ACHN (cell line): Measurements from ENCODE around the gene SLC16A13.

ENCODE experiments used
- DNase-seq: peaks from one replicate; pipeline ENCODE4 v3.0.0-alpha.2; 2015
- in situ Hi-C: cut with HindIII; loops from 2 replicates; pipeline ENCODE4 v1.10.0; 2017; ENCODE audit warnings: low sequenced_read_pairs, low pct_ligation_motif_present, low pct_unique_long_range_greater_than_20kb

The SLC16A13 gene

DNA sequence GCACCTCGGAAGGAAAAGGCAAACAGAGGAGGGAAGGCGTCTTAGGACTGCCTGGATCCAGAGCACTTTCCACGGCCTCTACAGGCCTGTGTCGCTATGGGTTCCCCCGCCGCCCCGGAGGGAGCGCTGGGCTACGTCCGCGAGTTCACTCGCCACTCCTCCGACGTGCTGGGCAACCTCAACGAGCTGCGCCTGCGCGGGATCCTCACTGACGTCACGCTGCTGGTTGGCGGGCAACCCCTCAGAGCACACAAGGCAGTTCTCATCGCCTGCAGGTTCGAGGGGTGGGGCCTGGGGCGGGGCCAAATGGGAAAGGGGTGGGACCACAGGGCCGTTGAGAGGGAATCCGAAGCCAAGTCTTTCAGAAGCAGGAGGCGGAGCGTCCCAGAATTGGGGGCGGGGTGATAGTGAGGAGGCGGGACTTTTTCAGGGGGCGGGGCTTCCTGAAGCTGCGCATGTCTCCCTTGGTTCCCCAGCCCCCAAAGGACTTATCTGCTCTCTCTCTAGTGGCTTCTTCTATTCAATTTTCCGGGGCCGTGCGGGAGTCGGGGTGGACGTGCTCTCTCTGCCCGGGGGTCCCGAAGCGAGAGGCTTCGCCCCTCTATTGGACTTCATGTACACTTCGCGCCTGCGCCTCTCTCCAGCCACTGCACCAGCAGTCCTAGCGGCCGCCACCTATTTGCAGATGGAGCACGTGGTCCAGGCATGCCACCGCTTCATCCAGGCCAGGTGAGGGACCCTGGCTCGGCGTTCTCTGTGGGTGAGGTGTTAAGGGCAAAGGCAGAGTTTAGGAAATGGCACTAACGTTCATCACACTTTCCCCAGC lies 12.0 kb upstream of the SLC16A13 start:
- in situ Hi-C loops, result no loop called here
- no peak for DNase-seq

DNA sequence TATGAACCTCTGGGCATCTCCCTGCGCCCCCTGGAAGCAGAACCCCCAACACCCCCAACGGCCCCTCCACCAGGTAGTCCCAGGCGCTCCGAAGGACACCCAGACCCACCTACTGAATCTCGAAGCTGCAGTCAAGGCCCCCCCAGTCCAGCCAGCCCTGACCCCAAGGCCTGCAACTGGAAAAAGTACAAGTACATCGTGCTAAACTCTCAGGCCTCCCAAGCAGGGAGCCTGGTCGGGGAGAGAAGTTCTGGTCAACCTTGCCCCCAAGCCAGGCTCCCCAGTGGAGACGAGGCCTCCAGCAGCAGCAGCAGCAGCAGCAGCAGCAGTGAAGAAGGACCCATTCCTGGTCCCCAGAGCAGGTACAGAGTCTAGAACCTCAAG lies 11.4 kb upstream of the SLC16A13 start:
- in situ Hi-C loops, result no loop called here
- DNase-seq, result no peak

DNA sequence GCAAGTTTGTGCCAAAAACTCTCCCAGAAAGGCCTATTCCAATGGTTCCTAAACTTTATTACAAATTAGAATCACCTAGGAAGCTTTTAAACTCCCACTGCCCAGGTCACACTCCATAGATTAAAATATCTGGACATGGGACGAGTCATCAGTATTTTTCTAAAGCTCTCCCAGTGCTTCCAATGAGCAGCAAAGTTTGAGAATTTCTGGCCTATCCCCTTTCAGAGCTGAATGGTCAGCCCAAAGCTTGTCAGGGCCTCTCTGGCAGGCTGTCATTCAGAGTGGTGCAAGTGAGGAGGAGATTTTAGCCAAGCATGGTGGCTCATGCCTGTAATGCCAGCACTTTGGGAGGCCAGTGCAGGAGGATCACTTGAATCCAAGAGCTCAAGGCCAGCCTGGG lies 10.6 kb upstream of the SLC16A13 start:
- DNase-seq, result peak; percentile 60
- in situ Hi-C loops, result no loop called here

DNA sequence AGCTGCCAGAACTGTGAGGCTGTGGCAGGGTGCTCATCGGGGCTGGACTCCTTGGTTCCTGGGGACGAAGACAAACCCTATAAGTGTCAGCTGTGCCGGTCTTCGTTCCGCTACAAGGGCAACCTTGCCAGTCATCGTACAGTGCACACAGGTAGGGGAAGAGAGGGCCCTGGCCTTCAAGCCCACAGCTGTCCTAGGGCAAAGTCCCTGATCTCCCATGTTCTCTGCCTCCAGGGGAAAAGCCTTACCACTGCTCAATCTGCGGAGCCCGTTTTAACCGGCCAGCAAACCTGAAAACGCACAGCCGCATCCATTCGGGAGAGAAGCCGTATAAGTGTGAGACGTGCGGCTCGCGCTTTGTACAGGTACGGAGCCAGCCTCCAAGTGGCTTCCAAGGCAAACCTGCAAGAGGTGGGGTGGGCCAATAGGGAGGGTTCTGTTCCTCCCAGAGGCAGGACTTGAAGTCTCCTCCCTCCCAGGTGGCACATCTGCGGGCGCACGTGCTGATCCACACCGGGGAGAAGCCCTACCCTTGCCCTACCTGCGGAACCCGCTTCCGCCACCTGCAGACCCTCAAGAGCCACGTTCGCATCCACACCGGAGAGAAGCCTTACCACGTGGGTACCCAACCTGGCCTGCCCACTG lies 9.2 kb upstream of the SLC16A13 start:
- in situ Hi-C loops, result no loop called here
- no peak for DNase-seq

DNA sequence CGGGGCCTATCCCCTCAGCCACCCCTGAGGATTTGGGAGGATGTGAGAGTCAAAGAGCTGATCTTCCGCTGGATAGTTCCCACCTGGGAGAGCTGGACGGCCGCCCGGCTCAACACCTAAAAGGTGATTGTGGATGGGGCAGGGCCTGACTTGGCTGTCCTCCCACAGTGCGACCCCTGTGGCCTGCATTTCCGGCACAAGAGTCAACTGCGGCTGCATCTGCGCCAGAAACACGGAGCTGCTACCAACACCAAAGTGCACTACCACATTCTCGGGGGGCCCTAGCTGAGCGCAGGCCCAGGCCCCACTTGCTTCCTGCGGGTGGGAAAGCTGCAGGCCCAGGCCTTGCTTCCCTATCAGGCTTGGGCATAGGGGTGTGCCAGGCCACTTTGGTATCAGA lies 8.5 kb upstream of the SLC16A13 start:
- in situ Hi-C loops, result no loop called here

DNA sequence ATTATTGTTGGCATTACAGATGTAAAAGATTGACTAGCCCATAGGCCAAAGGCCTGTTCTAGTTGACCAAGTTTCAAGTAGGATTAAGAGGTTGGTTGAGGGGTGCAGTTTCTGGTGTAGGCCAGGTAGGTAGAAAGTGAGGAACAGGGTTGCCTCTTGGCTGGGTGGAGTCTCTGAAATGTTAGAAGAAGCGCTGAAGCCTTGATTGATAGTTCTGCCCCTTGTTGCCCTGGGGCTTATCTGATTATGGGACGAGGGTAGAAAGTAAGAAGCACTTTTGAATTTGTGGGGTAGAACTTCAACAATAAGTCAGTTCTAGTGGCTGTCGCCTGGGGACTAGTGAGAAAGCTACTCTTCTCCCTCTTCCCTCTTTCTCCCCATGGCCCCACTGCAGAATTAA lies 6.7 kb upstream of the SLC16A13 start:
- no peak for DNase-seq
- in situ Hi-C loops, result no loop called here

More for the DNA sequence above, 8.5 kb upstream of the SLC16A13 start:
- no peak for DNase-seq

DNA sequence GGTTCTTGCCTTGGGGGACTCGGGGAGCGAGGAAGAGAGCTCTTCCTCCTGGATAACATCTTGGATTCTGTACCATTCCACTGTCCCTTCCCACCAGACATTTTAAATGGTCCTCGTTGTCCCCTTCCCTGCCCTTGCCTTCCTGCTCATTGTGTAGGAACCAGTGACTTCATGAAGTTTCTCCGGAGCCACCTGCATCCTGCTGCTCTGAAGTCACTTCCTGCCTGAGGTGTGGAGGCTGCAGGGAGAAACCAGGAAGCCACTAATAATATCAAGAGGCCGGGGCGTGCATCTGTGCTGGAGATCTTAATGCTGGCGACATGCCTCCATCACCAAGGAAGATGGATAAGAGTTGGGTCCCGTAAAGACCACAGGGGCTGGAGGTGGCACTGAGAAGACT lies 6.2 kb upstream of the SLC16A13 start:
- in situ Hi-C loops, result no loop called here
- no peak for DNase-seq

DNA sequence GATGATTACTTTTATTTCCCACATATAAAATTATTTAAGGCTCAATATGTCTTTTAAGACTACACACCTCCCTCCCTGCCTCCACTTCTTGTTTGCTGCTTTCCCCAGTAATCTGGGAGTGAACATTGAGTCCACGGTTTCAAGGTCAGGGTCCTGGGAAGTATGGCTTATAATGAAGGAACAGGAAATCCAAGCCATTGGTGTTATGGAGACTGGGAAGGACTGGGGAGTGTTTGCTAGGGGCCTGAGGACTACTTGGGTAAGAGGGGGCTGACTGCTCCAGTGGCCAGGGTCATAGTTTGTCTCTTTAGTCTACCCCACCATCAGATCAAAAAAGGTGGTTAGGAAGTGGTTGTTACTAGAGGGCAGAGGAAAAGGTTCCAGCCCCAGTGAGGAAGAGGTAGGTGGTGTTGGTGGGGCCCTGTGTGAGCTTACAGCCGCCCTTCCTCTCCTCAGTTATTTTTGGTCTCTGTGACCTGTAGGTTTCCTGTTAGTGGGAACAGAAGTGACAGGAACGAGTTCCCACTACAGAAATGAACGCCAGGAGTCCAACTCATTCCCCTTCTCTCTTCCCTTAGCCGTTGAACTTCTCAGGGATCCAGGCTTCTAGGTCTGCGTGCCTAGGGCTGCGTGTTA lies 742 bp upstream of the SLC16A13 start:
- in situ Hi-C loops, result no loop called here
- DNase-seq, result no peak

DNA sequence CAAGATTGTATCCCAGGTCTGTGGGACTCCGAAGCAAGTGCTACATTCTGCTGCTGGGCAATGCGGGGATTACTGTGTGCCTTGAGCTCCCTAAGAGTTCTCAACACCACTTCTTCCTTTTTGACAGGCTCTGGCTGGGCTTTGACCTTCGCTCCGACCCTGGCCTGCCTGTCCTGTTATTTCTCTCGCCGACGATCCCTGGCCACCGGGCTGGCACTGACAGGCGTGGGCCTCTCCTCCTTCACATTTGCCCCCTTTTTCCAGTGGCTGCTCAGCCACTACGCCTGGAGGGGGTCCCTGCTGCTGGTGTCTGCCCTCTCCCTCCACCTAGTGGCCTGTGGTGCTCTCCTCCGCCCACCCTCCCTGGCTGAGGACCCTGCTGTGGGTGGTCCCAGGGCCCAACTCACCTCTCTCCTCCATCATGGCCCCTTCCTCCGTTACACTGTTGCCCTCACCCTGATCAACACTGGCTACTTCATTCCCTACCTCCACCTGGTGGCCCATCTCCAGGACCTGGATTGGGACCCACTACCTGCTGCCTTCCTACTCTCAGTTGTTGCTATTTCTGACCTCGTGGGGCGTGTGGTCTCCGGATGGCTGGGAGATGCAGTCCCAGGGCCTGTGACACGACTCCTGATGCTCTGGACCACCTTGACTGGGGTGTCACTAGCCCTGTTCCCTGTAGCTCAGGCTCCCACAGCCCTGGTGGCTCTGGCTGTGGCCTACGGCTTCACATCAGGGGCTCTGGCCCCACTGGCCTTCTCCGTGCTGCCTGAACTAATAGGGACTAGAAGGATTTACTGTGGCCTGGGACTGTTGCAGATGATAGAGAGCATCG lies 2.4 kb downstream of the SLC16A13 start:
- in situ Hi-C loops, result no loop called here
- DNase-seq, result no peak

DNA sequence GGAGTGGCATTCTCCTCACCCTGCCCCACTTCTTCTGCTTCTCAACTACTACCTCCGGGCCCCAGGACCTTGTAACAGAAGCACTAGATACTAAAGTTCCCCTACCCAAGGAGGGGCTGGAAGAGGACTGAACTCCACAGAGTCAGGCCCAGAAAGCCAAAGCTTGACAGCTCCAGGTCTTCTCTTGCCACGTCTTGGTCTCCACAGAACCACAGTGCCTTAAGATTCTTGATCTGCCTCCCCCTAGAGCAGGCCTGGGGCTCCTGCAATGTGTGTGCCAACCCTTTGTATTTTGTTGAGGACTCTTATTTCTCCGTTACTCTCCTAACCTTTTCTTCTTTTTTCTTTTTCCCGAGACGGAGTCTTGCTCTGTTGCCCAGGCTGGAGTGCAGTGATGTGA lies 4.0 kb downstream of the SLC16A13 start:
- no peak for DNase-seq
- in situ Hi-C loops, result no loop called here

DNA sequence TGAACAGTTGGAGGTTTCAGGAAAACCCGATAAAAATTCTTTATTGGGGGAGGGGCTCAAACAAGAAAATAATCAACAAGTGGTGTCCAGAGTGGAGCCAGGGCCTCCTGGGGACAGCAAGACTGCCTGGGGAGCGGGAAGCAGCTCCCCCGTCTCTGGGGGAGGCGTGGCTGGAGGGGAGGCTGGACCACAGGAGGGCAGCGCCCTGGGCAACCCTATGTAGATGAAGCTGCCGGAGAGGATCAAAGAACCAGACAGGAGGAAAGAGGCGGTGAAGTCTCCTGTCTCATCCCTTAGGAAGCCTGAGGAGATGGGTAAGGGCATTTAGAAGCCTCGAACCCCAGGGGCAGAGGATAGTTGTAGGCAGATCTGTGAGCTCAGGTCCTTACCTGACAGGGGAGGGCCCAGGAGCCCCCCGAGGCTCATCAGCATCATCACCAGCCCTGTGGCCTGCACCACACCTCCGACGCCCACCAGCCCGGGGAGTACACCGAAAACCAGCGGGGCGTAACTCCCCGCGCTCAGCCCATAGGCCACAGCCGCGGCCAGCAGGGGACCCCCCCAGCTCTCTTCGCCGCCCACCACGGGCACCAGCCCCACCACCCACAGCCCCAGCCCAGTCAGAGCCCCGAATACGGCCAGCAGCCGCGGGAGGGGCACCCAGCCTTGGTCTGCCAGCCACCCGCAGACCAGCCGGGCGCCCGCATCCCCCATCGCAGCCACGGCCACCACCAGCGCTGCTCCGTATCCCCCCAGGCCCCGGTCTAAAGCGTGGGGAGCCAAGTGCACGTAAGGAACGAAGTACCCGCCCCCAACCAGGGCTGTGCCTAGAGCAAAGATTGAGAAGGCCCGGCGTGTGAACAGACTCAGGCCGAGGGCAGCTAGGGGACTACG lies 6.0 kb downstream of the SLC16A13 start:
- no peak for DNase-seq
- in situ Hi-C loops, result no loop called here

DNA sequence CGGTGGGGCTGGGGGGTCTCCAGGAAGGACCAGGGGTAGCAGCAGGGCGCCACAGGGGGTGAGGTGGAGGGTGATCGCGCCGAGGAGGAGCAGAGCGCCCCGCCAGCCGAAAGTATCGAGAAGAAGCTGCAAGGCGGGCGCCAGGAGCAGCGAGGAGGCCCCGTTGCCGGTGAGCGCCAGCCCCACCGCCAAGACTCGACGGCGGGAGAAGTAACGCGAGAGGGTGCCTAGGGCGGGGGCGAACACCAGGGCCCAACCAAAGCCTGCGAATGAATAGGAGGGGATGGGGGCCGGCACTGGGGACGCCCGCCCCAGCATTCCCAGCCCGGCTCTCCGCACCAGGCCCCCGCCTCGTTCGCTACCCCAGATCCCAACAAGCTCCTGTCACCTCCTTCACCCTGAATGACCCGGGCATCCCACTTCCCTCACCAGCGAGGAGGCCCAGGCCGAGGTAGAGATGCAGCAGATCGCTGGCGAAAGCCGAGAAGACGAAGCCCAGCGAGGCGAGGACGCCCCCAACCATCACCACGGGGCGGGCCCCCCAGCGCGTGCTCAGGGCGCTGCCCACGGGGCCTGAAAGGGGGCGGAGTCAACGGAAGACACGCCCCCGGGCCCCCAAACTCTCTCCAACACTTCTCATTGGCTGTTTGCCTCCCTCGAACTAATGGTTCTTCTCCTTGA lies 6.8 kb downstream of the SLC16A13 start:
- no peak for DNase-seq
- in situ Hi-C loops, result no loop called here

DNA sequence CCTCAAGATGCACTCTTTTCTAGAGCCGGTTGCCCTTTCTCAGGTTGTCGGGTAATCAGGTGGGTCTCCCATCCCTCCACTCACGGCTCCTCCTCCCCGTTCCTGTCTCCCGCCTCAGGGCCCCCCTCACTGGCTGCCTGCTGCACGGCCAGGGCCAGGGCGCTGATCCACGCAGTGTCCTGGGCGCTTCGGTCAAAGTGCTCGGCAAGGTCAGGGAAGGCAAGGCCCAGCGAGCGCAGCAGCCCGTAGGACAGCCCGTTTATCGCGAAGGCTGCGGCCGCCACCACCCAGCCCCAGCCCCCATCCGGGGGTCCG lies 7.3 kb downstream of the SLC16A13 start:
- no peak for DNase-seq
- in situ Hi-C loops, result no loop called here

DNA sequence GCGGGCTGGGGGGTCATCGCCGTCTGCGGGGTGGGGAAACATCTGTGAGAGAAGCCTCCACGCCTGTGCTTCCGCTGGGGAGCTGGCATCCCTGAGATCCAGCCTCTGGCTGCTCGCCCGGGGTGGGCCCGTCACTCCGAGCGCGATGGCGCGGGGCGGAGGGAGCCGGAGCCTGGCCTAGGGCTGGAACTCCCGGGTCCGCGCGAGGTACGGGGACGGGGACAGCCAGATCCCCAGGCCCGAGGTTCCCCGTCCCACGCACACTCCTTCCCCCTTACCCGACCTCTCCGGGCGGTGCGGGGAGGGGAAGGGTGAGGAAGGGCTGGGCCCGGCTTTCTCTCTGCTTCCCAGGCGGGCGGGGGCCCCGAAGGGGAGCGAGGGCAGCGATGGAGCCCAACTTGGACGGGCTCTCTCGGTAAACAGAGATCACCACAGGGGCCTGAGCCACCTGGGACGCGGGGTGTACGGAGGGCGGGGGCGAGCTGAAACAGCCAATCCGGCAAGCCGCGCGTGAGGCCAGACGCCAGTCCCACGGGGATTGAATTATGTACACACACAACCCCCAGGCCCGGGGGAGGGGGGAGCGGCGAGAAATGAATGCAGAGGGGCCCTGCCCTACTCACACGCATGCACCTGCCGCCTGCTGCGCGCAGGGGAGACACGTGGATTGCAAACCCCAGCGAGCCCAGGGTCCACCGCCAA lies 7.8 kb downstream of the SLC16A13 start, which contains the start of gene SLC16A11:
SLC16A11 (minus strand) TSS at position 596 of the 702 bp plus-strand sequence; CDS start at position 17, 579 bp downstream.
- in situ Hi-C loops, result no loop called here
- DNase-seq, result peak; percentile 47

DNA sequence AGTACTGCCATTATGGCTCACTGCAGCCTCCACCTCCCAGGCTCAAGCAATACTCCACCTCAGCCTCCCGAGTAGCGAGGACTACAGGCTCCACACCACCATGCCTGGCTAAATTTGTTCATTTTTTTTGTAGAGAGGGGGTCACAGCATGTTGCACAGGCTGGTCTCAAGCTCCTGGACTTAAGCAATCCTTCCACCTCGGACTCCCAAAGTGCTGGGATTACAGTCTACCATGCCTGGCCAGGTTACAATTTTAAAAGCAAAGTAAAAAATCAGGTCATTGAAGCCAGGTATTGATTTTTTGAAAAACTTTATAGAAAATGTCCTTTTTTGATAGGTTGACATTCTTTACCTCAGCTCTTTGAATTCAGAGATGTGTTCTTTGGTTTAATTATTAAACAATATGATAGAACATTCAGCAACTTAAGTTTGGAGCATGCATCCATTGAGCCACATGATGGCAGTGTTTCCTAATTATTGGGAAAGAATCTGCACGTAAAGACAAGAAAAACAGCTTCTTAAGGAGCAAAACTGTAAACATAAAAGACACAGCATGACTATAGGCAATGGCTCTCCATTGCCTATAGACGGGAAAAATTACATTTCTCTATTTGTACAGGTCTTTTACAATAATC lies 9.8 kb downstream of the SLC16A13 start:
- DNase-seq, result peak; percentile 87
- in situ Hi-C loops, result no loop called here

DNA sequence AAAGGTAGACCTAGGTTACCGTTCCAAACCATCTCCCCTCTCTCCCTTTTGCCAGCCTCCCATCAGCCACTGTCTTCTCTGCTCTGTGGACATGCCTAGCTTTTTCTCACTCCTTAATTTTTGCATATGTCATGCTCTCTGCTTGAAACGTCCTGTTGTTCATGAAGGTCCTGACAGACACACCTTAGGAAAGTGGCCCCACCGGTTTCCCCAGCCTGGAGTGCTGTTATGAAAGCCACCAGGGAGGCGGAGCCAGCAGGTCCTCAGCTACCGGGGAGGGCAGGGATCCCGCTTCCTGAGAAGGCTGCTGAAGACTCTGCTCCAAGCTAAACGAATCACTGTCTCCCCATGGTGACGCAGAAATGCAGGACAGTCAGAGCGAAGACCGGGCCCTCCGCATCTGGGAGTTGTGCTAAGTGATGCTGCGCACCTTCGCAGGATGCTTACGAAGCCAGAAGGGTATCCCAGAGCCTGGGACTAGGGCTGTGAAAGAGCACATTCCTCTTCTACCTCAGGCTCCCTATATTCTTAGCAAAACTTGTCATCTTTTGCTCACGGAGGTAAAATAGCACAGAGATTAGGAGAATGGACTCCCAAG lies 10.4 kb downstream of the SLC16A13 start:
- no peak for DNase-seq

More for the DNA sequence above, 10.4 kb downstream of the SLC16A13 start:
- in situ Hi-C loops, result no loop called here
